Measurements from ENCODE around the gene FAM241B.

FAM241B gene

DNA sequence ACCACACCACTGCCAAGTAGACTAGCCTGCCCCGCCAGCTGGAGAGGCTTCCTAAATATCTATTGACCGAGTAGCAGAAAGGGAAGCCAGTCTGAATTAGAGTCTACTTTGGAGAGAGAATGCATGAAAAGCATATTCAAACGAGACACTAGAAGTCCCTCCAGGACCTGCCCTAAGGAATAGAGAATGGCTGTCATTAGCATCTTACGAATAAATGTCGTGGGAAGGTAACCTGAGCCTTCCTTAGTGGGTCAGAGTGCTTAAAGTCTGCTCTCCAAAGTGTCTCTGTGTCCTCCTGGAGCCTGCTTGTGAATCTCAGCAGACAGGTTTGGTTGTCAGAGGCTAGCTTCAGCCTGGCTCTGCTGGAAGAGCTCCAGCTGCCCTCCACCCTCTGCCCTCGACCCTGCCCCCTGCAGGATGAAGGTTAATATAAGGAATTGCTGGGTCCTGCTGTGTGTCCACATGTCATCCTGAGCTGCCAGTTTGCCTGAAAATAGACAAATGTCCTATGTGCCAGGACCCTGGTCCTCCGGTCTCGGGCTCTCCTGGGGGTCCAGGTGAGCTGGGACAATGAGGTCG is 33.4 kb downstream of the FAM241B start:
- TF ChIP-seq, protein P1, sequence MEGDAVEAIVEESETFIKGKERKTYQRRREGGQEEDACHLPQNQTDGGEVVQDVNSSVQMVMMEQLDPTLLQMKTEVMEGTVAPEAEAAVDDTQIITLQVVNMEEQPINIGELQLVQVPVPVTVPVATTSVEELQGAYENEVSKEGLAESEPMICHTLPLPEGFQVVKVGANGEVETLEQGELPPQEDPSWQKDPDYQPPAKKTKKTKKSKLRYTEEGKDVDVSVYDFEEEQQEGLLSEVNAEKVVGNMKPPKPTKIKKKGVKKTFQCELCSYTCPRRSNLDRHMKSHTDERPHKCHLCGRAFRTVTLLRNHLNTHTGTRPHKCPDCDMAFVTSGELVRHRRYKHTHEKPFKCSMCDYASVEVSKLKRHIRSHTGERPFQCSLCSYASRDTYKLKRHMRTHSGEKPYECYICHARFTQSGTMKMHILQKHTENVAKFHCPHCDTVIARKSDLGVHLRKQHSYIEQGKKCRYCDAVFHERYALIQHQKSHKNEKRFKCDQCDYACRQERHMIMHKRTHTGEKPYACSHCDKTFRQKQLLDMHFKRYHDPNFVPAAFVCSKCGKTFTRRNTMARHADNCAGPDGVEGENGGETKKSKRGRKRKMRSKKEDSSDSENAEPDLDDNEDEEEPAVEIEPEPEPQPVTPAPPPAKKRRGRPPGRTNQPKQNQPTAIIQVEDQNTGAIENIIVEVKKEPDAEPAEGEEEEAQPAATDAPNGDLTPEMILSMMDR (IDR thresholded peaks at IDR 0.05; ENCODE audit: low read depth, low read length): no peak
- DNase-seq (ENCODE audit: low read depth in 2 of 2): no peak
- H3K4me3 ChIP-seq (replicated peaks in 1 of 2; ENCODE audit: low read depth in 2 of 2, low read length in 2 of 2): no peak overlapping the region

DNA sequence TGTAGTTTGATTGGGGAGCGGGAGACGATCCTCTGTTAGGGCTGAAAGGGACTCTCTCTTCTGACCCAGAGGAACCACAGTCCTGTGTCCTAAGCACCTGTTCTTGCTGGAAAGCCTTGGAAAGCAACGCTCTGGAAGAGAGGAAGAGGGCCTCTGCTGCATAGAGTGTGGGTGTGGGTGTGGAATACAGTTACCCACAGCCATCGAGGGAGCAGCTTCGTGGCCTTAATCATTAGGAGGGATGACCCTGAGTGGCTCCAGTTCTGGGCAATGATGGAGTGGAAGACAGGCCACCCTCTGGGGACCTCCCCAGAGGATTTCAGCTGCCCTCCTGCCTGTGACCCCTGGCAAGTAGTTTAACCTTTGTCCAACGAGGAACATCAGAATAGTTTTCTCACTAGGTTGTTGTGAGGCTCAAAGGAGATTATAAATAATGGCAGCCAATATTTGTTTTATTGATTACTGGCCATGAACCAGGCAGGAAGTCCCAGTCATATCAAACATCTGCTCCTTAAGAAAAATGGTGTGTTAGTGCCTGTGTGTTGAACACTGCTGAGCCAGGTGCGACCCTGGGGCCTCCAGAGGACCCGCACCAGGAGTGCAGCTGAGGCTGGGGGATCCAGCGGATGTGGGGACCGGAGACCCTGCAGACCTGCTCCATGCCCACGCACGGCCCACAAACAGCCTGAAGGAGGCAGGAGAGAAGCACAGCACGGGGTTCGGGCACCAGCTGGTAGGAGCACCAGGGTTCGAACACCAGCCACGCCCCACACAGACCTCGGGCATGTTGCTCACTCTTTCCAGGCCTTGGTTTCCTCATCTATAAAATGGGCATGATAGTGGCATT is 35.6 kb downstream of the FAM241B start:
- TF ChIP-seq, protein P1 (IDR thresholded peaks at IDR 0.05; ENCODE audit: low read depth, low read length): no peak
- H3K4me3 ChIP-seq (replicated peaks in 1 of 2; ENCODE audit: low read depth in 2 of 2, low read length in 2 of 2): no peak overlapping the region
- DNase-seq (ENCODE audit: low read depth in 2 of 2): no peak

DNA sequence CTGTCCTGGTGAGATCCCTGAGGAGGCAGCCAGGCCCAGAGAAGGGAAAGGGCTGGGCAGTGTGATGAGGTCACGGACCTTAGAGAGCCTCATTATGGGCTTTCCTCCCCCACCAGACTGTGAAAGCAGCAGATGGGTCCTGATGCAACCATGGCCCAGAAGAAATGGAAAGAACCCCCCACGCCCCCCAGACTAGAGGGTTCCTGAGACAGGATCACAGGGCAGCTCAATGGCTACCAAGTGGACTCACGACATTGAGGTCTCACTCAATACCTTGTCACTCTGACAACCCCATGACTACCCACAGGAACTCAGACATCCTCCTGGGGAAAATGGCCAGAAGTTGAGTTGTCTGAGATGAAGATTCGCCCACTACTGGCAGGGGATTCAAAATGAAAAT is 36.7 kb downstream of the FAM241B start:
- DNase-seq (ENCODE audit: low read depth in 2 of 2): no peak
- H3K4me3 ChIP-seq (replicated peaks in 1 of 2; ENCODE audit: low read depth in 2 of 2, low read length in 2 of 2): no peak overlapping the region
- TF ChIP-seq, protein P1 (IDR thresholded peaks at IDR 0.05; ENCODE audit: low read depth, low read length): no peak

DNA sequence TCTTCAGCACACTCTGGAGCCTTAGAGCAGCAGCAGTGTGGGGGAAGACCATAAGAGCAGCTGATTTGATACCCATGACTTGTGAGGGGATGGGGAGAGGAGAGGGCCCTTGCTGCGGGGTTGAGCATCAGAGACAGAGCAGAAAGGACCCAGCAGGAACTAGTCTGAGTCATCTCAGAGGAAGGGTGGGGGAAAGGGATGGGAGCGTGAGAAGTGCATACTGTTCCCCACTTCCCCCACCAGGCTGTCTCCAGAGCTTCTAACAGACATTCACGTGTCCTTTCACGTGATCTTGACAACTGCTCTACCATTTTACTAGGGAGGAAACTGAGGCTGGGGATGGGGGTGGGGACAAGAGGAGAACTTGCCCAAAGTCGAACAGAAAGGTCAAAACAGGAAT is 38.7 kb downstream of the FAM241B start:
- no peak overlapping the region for H3K4me3 ChIP-seq (replicated peaks in 1 of 2; ENCODE audit: low read depth in 2 of 2, low read length in 2 of 2)
- TF ChIP-seq, protein P1 (IDR thresholded peaks at IDR 0.05; ENCODE audit: low read depth, low read length): no peak
- peak in 1 of 2 donors; percentile 39 for DNase-seq (ENCODE audit: low read depth in 2 of 2)

DNA sequence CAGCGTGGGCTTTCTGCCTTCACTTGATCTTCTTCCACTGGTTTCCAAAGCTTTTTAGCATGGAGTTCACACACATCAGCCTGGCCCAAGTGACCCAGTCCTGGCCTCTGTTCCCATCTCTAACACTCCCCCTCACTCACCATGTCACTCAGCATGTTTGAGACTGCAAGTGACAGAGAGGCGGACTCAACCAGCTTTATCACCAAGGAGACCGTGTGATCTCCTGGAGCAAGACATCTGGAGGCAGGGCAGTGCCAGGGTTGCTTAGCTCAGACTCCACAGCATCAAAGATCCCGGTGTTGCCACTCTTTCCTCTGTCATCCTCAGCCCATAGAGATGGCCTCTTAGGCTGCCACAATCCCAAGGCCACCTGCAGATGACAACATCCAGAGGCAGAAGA is 39.4 kb downstream of the FAM241B start:
- no peak overlapping the region for H3K4me3 ChIP-seq (replicated peaks in 1 of 2; ENCODE audit: low read depth in 2 of 2, low read length in 2 of 2)
- DNase-seq (ENCODE audit: low read depth in 2 of 2): no peak
- TF ChIP-seq, protein P1 (IDR thresholded peaks at IDR 0.05; ENCODE audit: low read depth, low read length): no peak

DNA sequence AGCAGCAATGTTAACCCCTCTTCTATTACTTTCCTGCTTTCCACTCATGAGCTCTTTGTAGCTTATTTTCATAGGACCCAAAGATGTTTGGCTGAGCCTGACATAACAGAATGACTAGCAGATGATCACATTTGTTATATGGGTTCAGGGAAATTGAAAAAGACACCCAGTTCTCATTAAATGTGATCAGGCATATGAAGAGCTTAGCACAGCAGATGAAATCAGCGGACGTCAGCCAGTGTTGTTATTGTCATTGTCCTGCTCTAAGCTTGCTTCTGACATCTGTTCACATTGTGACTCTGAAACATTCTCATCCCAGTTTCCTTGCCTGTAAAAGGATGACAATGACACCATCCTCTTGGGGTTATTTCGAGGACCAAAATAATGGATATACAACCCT is 43.5 kb downstream of the FAM241B start:
- H3K4me3 ChIP-seq (replicated peaks in 1 of 2; ENCODE audit: low read depth in 2 of 2, low read length in 2 of 2): no peak overlapping the region
- TF ChIP-seq, protein P1 (IDR thresholded peaks at IDR 0.05; ENCODE audit: low read depth, low read length): no peak
- DNase-seq (ENCODE audit: low read depth in 2 of 2): no peak

Data from cardiac fibroblast (primary cell).